Mesenchymal stem cell (in vitro differentiated cells and primary cell): Measurements from ENCODE around the gene RARRES1.

Experiments
- DNase-seq: peaks from one replicate; pipeline ENCODE4 v3.0.0-alpha.2; 2013
- H2AFZ ChIP-seq: one replicate; pipeline ENCODE4 v1.6.1; 2013; ENCODE audit warnings: low read depth, mild to moderate bottlenecking, control low read depth, inconsistent platforms, low read length, moderate library complexity
- H2AK5ac ChIP-seq: 2 replicates; pipeline ENCODE4 v1.6.1; 2013; ENCODE audit warnings: low read length, moderate library complexity, mild to moderate bottlenecking, inconsistent platforms; ENCODE audit not compliant: severe bottlenecking
- H2BK120ac ChIP-seq: one replicate; pipeline ENCODE4 v1.6.1; 2013; ENCODE audit warnings: low read depth, mild to moderate bottlenecking, inconsistent platforms, low read length, moderate library complexity
- H2BK12ac ChIP-seq, 2 experiments: one replicate each; pipeline ENCODE4 v1.6.1; 2013; ENCODE audit warnings: inconsistent platforms in 2 of 2, low read length in 2 of 2, mild to moderate bottlenecking in 2 of 2, moderate library complexity in 2 of 2, control low read depth in 1 of 2
- H2BK15ac ChIP-seq: one replicate; pipeline ENCODE4 v1.6.1; 2013; ENCODE audit warnings: mild to moderate bottlenecking, low read depth, inconsistent platforms; ENCODE audit not compliant: poor library complexity, severe bottlenecking
- H2BK5ac ChIP-seq: 2 replicates; pipeline ENCODE4 v1.6.1; 2013; ENCODE audit warnings: low read depth, mild to moderate bottlenecking, low read length, control low read depth, inconsistent platforms; ENCODE audit not compliant: poor library complexity, severe bottlenecking
- H3K14ac ChIP-seq, 2 experiments: one replicate each; pipeline ENCODE4 v1.6.1; 2013; ENCODE audit warnings: inconsistent platforms in 2 of 2, low read length in 2 of 2, control low read depth in 1 of 2, mild to moderate bottlenecking in 1 of 2, moderate library complexity in 1 of 2
- H3K18ac ChIP-seq, 2 experiments: one replicate each; pipeline ENCODE4 v1.6.1; 2013; ENCODE audit warnings: inconsistent platforms in 2 of 2, low read length in 2 of 2, control low read depth in 1 of 2, low read depth in 1 of 2, mild to moderate bottlenecking in 1 of 2
- H3K23ac ChIP-seq, 2 experiments: one replicate each; pipeline ENCODE4 v1.6.1; 2013; ENCODE audit warnings: inconsistent platforms in 2 of 2, low read length in 2 of 2, mild to moderate bottlenecking in 2 of 2, moderate library complexity in 2 of 2, control low read depth in 1 of 2
- H3K27ac ChIP-seq: 2 replicates; pipeline ENCODE4 v1.5.1; 2013; ENCODE audit warnings: mild to moderate bottlenecking, moderate library complexity, low read length, control low read depth, inconsistent platforms; ENCODE audit not compliant: poor library complexity, severe bottlenecking
- H3K27me3 ChIP-seq, 2 experiments: 2 replicates each; pipeline versions ENCODE4 v1.6.1 to v1.7.0; 2013; ENCODE audit warnings: low read length in 2 of 2, mild to moderate bottlenecking in 2 of 2, moderate library complexity in 2 of 2, control low read depth in 1 of 2, inconsistent platforms in 1 of 2; ENCODE audit not compliant: control insufficient read depth in 1 of 2, insufficient read depth in 1 of 2
- H3K36me3 ChIP-seq, 2 experiments: 2 replicates each; pipeline versions ENCODE4 v1.6.1 to v1.7.0; 2013; ENCODE audit warnings: low read length in 2 of 2, control low read depth in 1 of 2, inconsistent platforms in 1 of 2, low read depth in 1 of 2, mild to moderate bottlenecking in 1 of 2; ENCODE audit not compliant: insufficient read depth in 2 of 2, control insufficient read depth in 1 of 2
- H3K4ac ChIP-seq, 2 experiments: one replicate each; pipeline ENCODE4 v1.6.1; 2013; ENCODE audit warnings: inconsistent platforms in 2 of 2, low read length in 2 of 2, mild to moderate bottlenecking in 2 of 2, moderate library complexity in 2 of 2, control low read depth in 1 of 2, low read depth in 1 of 2
- H3K4me1 ChIP-seq: 2 replicates; pipeline ENCODE4 v1.6.1; 2013; ENCODE audit warnings: low read depth, low read length, control low read depth; ENCODE audit not compliant: control insufficient read depth, insufficient read depth
- H3K4me2 ChIP-seq: 2 replicates; pipeline ENCODE4 v1.6.1; 2013; ENCODE audit warnings: low read length, mild to moderate bottlenecking, inconsistent platforms; ENCODE audit not compliant: poor library complexity, severe bottlenecking
- H3K4me3 ChIP-seq, 2 experiments: 2 replicates each; pipeline versions ENCODE4 v1.5.1 to v1.7.0; 2013; ENCODE audit warnings: low read length in 2 of 2, mild to moderate bottlenecking in 2 of 2, control low read depth in 1 of 2, low read depth in 1 of 2; ENCODE audit not compliant: insufficient read depth in 1 of 2
- H3K79me1 ChIP-seq: replicated peaks from 2 replicates; pipeline ENCODE4 v1.6.1; 2013; ENCODE audit warnings: mild to moderate bottlenecking, control low read depth, low read length, inconsistent platforms; ENCODE audit not compliant: poor library complexity, severe bottlenecking
- H3K9ac ChIP-seq: 2 replicates; pipeline ENCODE4 v1.7.0; 2013; ENCODE audit warnings: mild to moderate bottlenecking, low read length, moderate library complexity
- H3K9me3 ChIP-seq: 2 replicates; pipeline ENCODE4 v1.7.0; 2013; ENCODE audit warnings: mild to moderate bottlenecking, low read length; ENCODE audit not compliant: control insufficient read depth
- H4K8ac ChIP-seq: one replicate; pipeline ENCODE4 v1.6.1; 2013; ENCODE audit warnings: inconsistent platforms, mild to moderate bottlenecking, low read length, moderate library complexity
- H4K91ac ChIP-seq: one replicate; pipeline ENCODE4 v1.6.1; 2013; ENCODE audit warnings: mild to moderate bottlenecking, low read length, inconsistent platforms
- WGBS: methylation state at CpG from one replicate; pipeline ENCODE4 v1.1.7; 2013; ENCODE audit warnings: mixed read lengths; 5-methylcytosine and 5-hydroxymethylcytosine counted together

RARRES1 gene

DNA sequence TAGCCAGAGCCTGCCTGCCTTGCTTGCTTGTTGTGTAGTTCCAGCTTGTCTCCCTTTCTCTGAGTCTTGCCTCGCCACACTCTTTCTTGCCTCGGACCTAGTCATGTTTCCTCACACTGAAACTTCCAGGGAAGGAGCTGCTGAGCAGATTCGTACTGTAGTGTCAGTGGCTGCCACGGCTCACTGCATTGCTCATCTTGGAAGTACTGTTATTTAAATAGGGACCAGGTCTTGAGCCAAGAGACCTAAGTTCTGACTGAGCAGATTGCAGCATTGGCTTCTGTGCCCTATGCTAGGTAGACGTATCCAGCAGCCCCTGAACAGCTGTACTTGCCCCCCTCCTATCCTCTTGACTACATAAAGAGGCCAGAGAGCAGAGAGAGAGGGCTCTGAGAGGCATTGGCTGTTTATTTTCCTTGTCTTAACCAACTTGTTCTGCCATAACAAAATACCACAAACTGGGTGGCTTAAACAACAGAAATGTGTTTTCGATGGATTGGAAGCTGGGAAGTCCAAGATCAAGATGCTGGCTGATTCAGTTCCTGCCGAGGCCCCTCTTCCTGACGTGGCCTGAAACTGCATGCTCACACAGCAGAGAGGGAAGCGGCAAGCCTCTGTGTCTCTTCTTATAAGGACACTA is 5.8 kb upstream of the RARRES1 start:
- no peaks in the 10 kb centered on the region for H3K4me1 ChIP-seq
- no peak overlapping the region for H3K4me3 ChIP-seq
- H3K14ac ChIP-seq: no peak overlapping the region
- WGBS: 86% methylated on average over 8 of the region's 9 CpGs
- no peak for DNase-seq
- no peak overlapping the region for H2BK5ac ChIP-seq
- H2BK120ac ChIP-seq: no peak overlapping the region
- H3K18ac ChIP-seq: no peak overlapping the region
- no peak overlapping the region for H2BK15ac ChIP-seq
- H3K23ac ChIP-seq: no peak overlapping the region
- H3K27ac ChIP-seq: no peak overlapping the region
- no peak overlapping the region for H4K8ac ChIP-seq
- H2AK5ac ChIP-seq: no peak overlapping the region
- peaks cover 0 to 21% of the 10 kb centered on the region in 2 experiments for H3K36me3 ChIP-seq
- H3K9ac ChIP-seq: no peak overlapping the region
- H3K9me3 ChIP-seq: peaks cover 12% of the 10 kb centered on the region
- no peak overlapping the region for H3K4me2 ChIP-seq
- no peak overlapping the region for H4K91ac ChIP-seq
- no peaks in the 10 kb centered on the region for H3K27me3 ChIP-seq
- H3K79me1 ChIP-seq: no peaks in the 10 kb centered on the region
- no peak overlapping the region for H2BK12ac ChIP-seq
- H3K4ac ChIP-seq: no peak overlapping the region
- no peak overlapping the region for H2AFZ ChIP-seq

DNA sequence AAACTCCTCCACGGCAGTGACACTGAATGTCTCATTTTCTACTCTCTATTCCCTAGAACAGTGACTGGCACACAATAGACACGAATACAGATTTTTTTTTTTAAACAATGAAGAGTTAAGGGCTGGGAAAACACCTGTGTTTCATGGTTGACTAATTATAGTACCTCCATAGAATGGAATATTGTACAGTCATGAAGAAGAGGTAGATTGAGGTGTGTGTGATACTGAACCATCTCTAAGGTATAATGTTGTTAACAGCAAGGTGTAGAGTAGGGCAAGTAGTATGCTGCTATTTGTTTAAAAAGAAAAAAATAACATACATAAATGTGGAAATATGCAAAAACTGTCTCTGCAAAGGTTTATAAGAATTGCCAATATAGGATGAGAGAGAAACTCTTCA is 5.2 kb upstream of the RARRES1 start:
- H3K4me2 ChIP-seq: no peak overlapping the region
- H3K79me1 ChIP-seq: no peaks in the 10 kb centered on the region
- H3K9ac ChIP-seq: no peak overlapping the region
- H2AFZ ChIP-seq: no peak overlapping the region
- H2BK12ac ChIP-seq: no peak overlapping the region
- H3K36me3 ChIP-seq: peaks cover 0 to 17% of the 10 kb centered on the region in 2 experiments
- peaks cover 12% of the 10 kb centered on the region for H3K9me3 ChIP-seq
- no peak overlapping the region for H3K14ac ChIP-seq
- no peak overlapping the region for H2BK15ac ChIP-seq
- no peaks in the 10 kb centered on the region for H3K27me3 ChIP-seq
- WGBS: 89% methylated on average over 1 of the region's 2 CpGs
- no peak overlapping the region for H3K18ac ChIP-seq
- no peak overlapping the region for H2BK120ac ChIP-seq
- DNase-seq: no peak
- H3K23ac ChIP-seq: no peak overlapping the region
- H2AK5ac ChIP-seq: no peak overlapping the region
- no peak overlapping the region for H2BK5ac ChIP-seq
- H3K27ac ChIP-seq: no peak overlapping the region
- H3K4me1 ChIP-seq: peaks cover 6% of the 10 kb centered on the region
- H4K8ac ChIP-seq: no peak overlapping the region
- H4K91ac ChIP-seq: no peak overlapping the region
- no peak overlapping the region for H3K4ac ChIP-seq
- H3K4me3 ChIP-seq: no peak overlapping the region

DNA sequence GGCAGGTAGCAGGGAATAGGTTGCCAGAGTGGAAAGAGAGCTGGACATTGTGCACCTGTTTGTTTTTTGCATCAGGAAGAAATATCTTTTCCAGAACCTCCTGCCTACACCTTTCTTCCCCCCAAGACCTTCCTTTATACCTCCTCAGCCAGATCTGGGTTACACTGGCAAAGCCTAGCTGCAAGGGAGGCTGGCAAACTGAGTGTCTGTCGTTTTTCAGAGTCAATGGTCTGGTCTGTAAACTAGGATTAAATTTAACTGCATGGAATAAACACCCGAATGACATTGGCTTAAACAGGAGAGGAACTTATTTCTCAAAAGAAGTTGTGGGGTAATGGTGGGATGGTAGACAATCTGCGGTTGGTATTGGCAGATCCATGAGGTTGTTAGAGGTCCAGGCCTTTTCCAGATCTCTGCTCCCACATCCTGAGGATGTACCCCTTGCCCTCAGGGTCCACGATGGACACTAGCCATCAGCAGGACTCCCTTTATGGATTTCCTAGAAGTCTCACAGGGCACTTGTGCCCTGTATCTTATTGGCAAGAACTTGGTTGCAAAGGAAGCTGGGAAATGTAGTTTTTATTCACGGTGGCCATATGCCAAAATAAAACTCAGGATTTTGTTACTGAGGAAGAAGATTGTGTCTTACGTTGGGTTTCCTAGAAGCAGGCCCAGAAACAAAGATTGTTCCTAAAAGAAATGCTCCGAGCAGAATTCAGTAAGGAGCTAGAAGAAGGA is 3.2 kb upstream of the RARRES1 start:
- H2BK15ac ChIP-seq: no peak overlapping the region
- H3K79me1 ChIP-seq: no peaks in the 10 kb centered on the region
- no peak overlapping the region for H3K4me3 ChIP-seq
- no peak overlapping the region for H3K27ac ChIP-seq
- H3K9ac ChIP-seq: no peak overlapping the region
- no peak overlapping the region for H2AFZ ChIP-seq
- H3K36me3 ChIP-seq: peaks cover 3 to 6% of the 10 kb centered on the region in 2 experiments
- no peak overlapping the region for H4K8ac ChIP-seq
- H3K4me1 ChIP-seq: peaks cover 12% of the 10 kb centered on the region
- peaks cover 0 to 3% of the 10 kb centered on the region in 2 experiments for H3K27me3 ChIP-seq
- H3K23ac ChIP-seq: no peak overlapping the region
- H3K4me2 ChIP-seq: no peak overlapping the region
- DNase-seq: no peak
- H2BK12ac ChIP-seq: no peak overlapping the region
- H3K4ac ChIP-seq: no peak overlapping the region
- 89% methylated on average over 7 of the region's 7 CpGs for WGBS
- peaks cover 12% of the 10 kb centered on the region for H3K9me3 ChIP-seq
- H2BK5ac ChIP-seq: no peak overlapping the region
- no peak overlapping the region for H2AK5ac ChIP-seq
- H4K91ac ChIP-seq: no peak overlapping the region
- H2BK120ac ChIP-seq: no peak overlapping the region
- H3K18ac ChIP-seq: no peak overlapping the region
- H3K14ac ChIP-seq: no peak overlapping the region

DNA sequence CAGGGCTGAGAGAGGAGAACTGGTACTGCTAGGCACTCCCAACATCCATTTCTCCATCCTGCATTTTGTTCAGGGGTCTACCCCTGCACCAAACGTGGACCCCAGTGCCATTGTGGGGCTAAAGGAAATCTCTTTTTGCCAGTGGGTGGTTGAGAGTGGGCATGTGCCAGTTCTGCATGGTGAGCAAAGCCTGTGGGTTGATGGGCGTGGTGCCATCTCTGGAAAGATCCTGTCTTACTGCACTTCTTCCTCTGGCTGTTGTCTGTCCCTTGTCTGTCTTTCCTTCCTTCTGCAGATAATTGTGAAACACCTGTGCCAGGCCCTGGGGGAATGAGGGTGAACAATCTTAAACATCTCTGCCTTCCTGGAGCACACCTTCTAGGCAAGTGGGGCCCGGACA is 1.4 kb upstream of the RARRES1 start:
- H3K18ac ChIP-seq: no peak overlapping the region
- H3K9ac ChIP-seq: no peak overlapping the region
- H4K91ac ChIP-seq: no peak overlapping the region
- H3K4me1 ChIP-seq: peaks cover 12% of the 10 kb centered on the region
- H3K4me3 ChIP-seq: no peak overlapping the region
- 95% methylated on average over 3 of the region's 3 CpGs for WGBS
- H4K8ac ChIP-seq: no peak overlapping the region
- H3K14ac ChIP-seq: no peak overlapping the region
- H2AK5ac ChIP-seq: no peak overlapping the region
- DNase-seq: no peak
- no peak overlapping the region for H3K4me2 ChIP-seq
- H3K79me1 ChIP-seq: no peaks in the 10 kb centered on the region
- no peak overlapping the region for H2BK5ac ChIP-seq
- no peak overlapping the region for H2BK120ac ChIP-seq
- no peak overlapping the region for H2BK12ac ChIP-seq
- no peak overlapping the region for H3K27ac ChIP-seq
- H3K4ac ChIP-seq: no peak overlapping the region
- H3K23ac ChIP-seq: no peak overlapping the region
- peaks cover 0 to 3% of the 10 kb centered on the region in 2 experiments for H3K27me3 ChIP-seq
- H2AFZ ChIP-seq: no peak overlapping the region
- peaks cover 12% of the 10 kb centered on the region for H3K9me3 ChIP-seq
- no peak overlapping the region for H2BK15ac ChIP-seq
- H3K36me3 ChIP-seq: peaks cover 3 to 6% of the 10 kb centered on the region in 2 experiments
